Nephron (organoid): ENCODE measurements around the gene IRF2.

Source experiments
- H3K27ac Mint-ChIP-seq, 3 experiments: 2 replicates each; pipeline ENCODE4 v1.8.0; 2020; ENCODE audit warnings: mixed read lengths in 3 of 3, mild to moderate bottlenecking in 2 of 3, moderate library complexity in 1 of 3
- H3K27me3 Mint-ChIP-seq: 2 replicates; pipeline ENCODE4 v1.8.0; 2021; ENCODE audit warnings: low read depth, mild to moderate bottlenecking, moderate library complexity, mixed read lengths
- H3K36me3 Mint-ChIP-seq: 2 replicates; pipeline ENCODE4 v1.8.0; 2020; ENCODE audit warnings: low read depth, mixed read lengths
- H3K4me1 Mint-ChIP-seq: 2 replicates; pipeline ENCODE4 v1.8.0; 2020; ENCODE audit warnings: mixed read lengths
- H3K4me3 Mint-ChIP-seq, 3 experiments: 2 replicates each; pipeline ENCODE4 v1.8.0; 2020; ENCODE audit warnings: mild to moderate bottlenecking in 3 of 3, mixed read lengths in 3 of 3, moderate library complexity in 2 of 3
- H3K9me3 Mint-ChIP-seq: 2 replicates; pipeline ENCODE4 v1.8.0; 2020; ENCODE audit warnings: mixed read lengths
- TF ChIP-seq, protein P1 (sequence below), 3 experiments: fragments of 200-600 bp; sonication (generic); IDR thresholded peaks; one replicate each; pipeline ENCODE4 v1.5.0; 2021; ENCODE audit warnings: antibody characterized with exemption in 3 of 3; ENCODE audit not compliant: unreplicated experiment in 3 of 3

Gene IRF2

DNA sequence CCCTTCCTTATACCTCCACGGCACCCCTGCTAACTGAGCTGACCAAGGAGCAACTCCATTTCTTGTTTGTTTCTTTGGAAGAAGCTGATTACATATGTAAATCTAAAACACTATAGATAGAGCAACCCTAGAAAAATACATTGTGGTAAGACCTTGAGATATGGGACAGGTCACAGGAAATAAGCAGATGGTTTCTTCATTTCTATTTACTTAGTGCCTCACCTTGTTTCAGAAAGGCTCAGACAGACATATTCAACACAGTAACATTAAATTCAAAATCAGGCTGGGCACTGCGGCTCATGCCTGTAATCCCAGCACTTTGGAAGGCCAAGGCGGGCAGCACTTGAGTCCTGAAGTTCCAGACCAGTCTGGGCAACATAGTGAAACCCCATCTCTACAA, 47.3 kb downstream of the IRF2 start:
- no peak overlapping the region for H3K27ac Mint-ChIP-seq
- TF ChIP-seq, protein P1, sequence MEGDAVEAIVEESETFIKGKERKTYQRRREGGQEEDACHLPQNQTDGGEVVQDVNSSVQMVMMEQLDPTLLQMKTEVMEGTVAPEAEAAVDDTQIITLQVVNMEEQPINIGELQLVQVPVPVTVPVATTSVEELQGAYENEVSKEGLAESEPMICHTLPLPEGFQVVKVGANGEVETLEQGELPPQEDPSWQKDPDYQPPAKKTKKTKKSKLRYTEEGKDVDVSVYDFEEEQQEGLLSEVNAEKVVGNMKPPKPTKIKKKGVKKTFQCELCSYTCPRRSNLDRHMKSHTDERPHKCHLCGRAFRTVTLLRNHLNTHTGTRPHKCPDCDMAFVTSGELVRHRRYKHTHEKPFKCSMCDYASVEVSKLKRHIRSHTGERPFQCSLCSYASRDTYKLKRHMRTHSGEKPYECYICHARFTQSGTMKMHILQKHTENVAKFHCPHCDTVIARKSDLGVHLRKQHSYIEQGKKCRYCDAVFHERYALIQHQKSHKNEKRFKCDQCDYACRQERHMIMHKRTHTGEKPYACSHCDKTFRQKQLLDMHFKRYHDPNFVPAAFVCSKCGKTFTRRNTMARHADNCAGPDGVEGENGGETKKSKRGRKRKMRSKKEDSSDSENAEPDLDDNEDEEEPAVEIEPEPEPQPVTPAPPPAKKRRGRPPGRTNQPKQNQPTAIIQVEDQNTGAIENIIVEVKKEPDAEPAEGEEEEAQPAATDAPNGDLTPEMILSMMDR (IDR thresholded peaks at IDR 0.05; ENCODE audit: unreplicated experiment in 3 of 3), result no peak
- no peaks in the 10 kb centered on the region for H3K27me3 Mint-ChIP-seq
- H3K36me3 Mint-ChIP-seq, result peaks cover 52% of the 10 kb centered on the region
- peaks cover 7% of the 10 kb centered on the region for H3K9me3 Mint-ChIP-seq
- no peak overlapping the region for H3K4me3 Mint-ChIP-seq
- peaks cover 9% of the 10 kb centered on the region for H3K4me1 Mint-ChIP-seq

DNA sequence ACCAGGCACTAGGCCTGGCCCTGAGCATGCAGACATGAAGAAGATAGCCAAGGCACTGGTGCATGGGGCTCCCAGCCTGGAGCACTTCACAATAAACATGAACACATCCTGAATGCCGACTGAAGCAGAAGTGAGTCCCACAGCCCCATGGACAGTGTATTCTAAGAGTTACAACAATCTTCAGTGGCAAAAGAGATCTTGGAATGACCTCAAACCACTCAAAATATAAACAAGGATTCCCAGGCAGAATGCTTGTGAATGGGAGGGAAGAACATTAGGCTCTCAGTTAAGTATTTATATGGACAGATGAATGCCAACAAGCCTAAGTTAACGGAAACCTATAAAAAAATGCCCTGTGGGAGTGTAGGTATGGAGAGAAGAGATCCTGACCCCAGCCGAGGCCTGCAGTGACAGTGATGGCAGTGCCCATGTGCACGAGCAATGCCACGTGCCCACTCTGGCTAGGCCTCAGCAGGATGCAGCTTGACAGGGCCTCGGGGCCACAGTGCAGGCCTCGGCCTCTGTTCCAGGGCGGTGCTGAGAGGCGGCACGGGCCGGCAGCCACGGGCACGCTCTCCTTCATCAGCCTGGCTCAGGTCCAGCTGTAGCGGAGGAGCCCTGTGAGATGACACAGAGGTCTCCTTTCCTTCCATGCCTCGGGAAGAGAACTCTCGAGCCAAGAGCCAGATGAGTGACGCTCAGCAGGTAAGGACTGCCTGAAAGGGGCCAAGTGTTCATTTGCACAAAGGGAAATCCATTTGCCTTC, 49.2 kb downstream of the IRF2 start:
- Mint-ChIP-seq H3K36me3 (peaks cover 69% of the 10 kb centered on the region), H3K9me3 (peaks cover 9% of the 10 kb centered on the region), H3K4me3 (no peak overlapping the region), H3K27ac (peak overlapping the region in 1 of 3 experiments; percentile 33), H3K4me1 (peaks cover 9% of the 10 kb centered on the region), H3K27me3 (no peaks in the 10 kb centered on the region)
- TF ChIP-seq, protein P1 (IDR thresholded peaks at IDR 0.05; ENCODE audit: unreplicated experiment in 3 of 3), result no peak

DNA sequence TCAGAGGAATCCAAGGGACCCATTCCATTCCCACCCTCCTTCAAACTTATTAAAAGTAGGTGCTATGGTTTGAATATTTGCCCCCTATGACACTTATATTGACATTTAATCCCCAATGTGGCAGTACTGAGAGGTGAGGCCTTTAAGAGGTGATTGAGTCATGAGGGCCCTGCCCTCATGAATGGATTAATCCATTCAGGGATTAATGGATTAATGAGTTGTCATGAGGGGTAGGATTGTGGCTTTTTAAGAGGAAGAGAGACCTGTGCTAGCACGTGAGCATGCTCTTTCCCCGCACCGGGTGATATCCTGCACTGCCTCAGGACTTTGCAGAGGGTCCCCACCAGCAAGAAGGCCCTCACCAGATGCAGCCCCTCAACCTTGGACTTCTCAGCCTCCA, 50.1 kb downstream of the IRF2 start:
- no peaks in the 10 kb centered on the region for H3K27me3 Mint-ChIP-seq
- H3K27ac Mint-ChIP-seq, result no peak overlapping the region
- H3K4me1 Mint-ChIP-seq, result peaks cover 9% of the 10 kb centered on the region
- H3K36me3 Mint-ChIP-seq, result peaks cover 66% of the 10 kb centered on the region
- TF ChIP-seq, protein P1 (IDR thresholded peaks at IDR 0.05; ENCODE audit: unreplicated experiment in 3 of 3), result no peak
- no peak overlapping the region for H3K4me3 Mint-ChIP-seq
- peaks cover 9% of the 10 kb centered on the region for H3K9me3 Mint-ChIP-seq

DNA sequence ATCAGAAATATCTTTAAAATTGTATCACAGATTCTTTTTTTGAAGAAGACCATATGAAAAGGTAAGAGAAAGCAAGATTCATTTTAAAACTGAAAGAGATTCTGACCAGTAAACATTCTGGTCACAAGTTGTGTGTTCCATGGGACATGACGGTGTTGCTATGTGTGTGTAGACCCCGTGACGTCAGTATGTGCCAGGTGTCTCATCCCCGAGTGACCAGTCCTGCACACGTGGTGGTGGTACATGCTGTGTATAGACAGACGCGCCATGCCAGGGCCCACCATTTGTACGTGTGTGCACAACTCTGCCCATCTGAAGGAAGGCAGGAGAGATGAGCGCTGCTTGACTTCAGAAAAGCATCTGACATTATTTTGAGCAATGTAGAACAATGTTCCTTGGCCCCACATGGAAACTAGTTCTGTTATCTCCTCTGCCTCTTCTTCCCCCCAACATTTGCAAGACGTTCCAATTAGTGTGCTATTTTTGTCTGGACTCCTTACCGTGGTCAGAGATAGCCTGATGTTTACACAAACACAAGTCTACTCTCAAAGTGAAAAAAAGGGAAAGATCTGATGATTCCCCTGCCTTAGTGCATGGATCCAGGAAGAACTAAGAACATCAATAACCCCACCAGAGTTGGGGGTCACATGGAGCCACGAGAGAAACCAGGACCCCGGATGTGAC, 51.2 kb downstream of the IRF2 start:
- TF ChIP-seq, protein P1 (IDR thresholded peaks at IDR 0.05; ENCODE audit: unreplicated experiment in 3 of 3), result no peak
- Mint-ChIP-seq H3K36me3 (peaks cover 74% of the 10 kb centered on the region), H3K4me1 (peaks cover 8% of the 10 kb centered on the region), H3K9me3 (peaks cover 9% of the 10 kb centered on the region), H3K27me3 (no peaks in the 10 kb centered on the region), H3K27ac (no peak overlapping the region), H3K4me3 (no peak overlapping the region)

DNA sequence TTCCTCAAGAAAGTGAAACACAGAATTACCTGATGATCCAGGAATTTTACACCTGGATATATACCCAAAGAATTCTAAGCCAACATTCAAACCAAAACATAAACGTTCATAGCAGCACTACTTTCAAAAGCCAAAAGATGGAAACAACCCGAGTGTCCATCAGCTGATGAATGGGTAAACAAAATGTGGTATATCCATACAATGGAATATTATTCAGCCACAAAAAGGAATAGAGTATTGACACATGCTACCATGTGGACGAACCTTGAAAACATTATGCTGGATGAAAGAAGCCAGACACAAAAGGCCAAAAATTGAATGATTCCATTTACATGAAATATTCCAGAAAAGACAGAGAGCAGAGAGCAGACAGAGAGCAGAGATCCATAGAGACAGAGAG, 52.0 kb downstream of the IRF2 start:
- no peak overlapping the region for H3K4me3 Mint-ChIP-seq
- no peaks in the 10 kb centered on the region for H3K27me3 Mint-ChIP-seq
- peaks cover 9% of the 10 kb centered on the region for H3K9me3 Mint-ChIP-seq
- H3K4me1 Mint-ChIP-seq, result no peaks in the 10 kb centered on the region
- TF ChIP-seq, protein P1 (IDR thresholded peaks at IDR 0.05; ENCODE audit: unreplicated experiment in 3 of 3), result no peak
- peaks cover 77% of the 10 kb centered on the region for H3K36me3 Mint-ChIP-seq
- no peak overlapping the region for H3K27ac Mint-ChIP-seq
